Esophagus mucosa (tissue), 1 donor: ENCODE measurements around the gene B4GALT5. TPM values are rescaled to one million over a fixed set of nuclear protein-coding genes. Genes with fewer than 3 reads are reported as not detected.
A peak's percentile ranks its signal among the peaks of the same experiment; 100 is the strongest.

Source experiments
- ATAC-seq: fragments of 200-7000 bp; cut with Tn5 transposase; one replicate; pipeline ENCODE4 v1.9.1; 2020
- total RNA-seq: library from RNA; stranded (reverse); gene quantifications from one replicate; pipeline ENCODE4 v1.2.4, GENCODE V29; 2023
- donor health status: DM: yes; HTN: yes; CAD: no.

The B4GALT5 gene
- total RNA-seq, 1 donor from 2014 or later, result 31.3 TPM

- no peak for ATAC-seq
These were observed 111.1 kb downstream of the B4GALT5 start for GRCh38 chr20:49602345-49603208.

- no peak for ATAC-seq
These were observed 112.3 kb downstream of the B4GALT5 start for GRCh38 chr20:49601153-49601924.

GRCh38 chr20:49599746-49600113 lies 113.9 kb downstream of the B4GALT5 start:
- no peak for ATAC-seq

GRCh38 chr20:49597825-49598395 lies 115.8 kb downstream of the B4GALT5 start:
- ATAC-seq, result no peak

GRCh38 chr20:49595811-49596561 lies 117.7 kb downstream of the B4GALT5 start:
- ATAC-seq, result no peak

GRCh38 chr20:49595346-49595745 lies 118.3 kb downstream of the B4GALT5 start:
- ATAC-seq, result no peak

- ATAC-seq, result no peak
These were observed 118.8 kb downstream of the B4GALT5 start for GRCh38 chr20:49594931-49595315.

GRCh38 chr20:49594143-49594930 lies 119.3 kb downstream of the B4GALT5 start:
- ATAC-seq, result peak; percentile 89

GRCh38 chr20:49593466-49594142 lies 120.1 kb downstream of the B4GALT5 start:
- peak; percentile 30 for ATAC-seq

- no peak for ATAC-seq
These were observed 121.6 kb downstream of the B4GALT5 start for GRCh38 chr20:49592120-49592519.

GRCh38 chr20:49591217-49591865 lies 122.3 kb downstream of the B4GALT5 start:
- peak; percentile 27 for ATAC-seq

GRCh38 chr20:49590163-49591017 lies 123.3 kb downstream of the B4GALT5 start:
- ATAC-seq, result no peak

GRCh38 chr20:49589747-49590146 lies 123.9 kb downstream of the B4GALT5 start:
- no peak for ATAC-seq

GRCh38 chr20:49587111-49587570 lies 126.5 kb downstream of the B4GALT5 start:
- no peak for ATAC-seq

GRCh38 chr20:49585585-49586245 lies 128.0 kb downstream of the B4GALT5 start:
- no peak for ATAC-seq

- ATAC-seq, result peak; percentile 45
These were observed 129.0 kb downstream of the B4GALT5 start for GRCh38 chr20:49584418-49585382.

GRCh38 chr20:49583669-49584417 lies 129.8 kb downstream of the B4GALT5 start:
- peak; percentile 27 for ATAC-seq
